Neural progenitor cell (in vitro differentiated cells): ENCODE data around the gene ALDH1A3. TPM values are rescaled to one million over a fixed set of nuclear protein-coding genes. Genes with fewer than 3 reads are reported as not detected.
A peak's percentile ranks its signal among the peaks of the same experiment; 100 is the strongest.

Experiments
- DNase-seq: peaks from one replicate; pipeline ENCODE4 v3.0.0-alpha.2; 2016; ENCODE audit warnings: low spot score
- H2AFZ ChIP-seq: fragments of 200-600 bp; sonication (generic); replicated peaks from 2 replicates; pipeline ENCODE4 v1.6.1; 2016; ENCODE audit warnings: antibody characterized with exemption
- H3F3A ChIP-seq: fragments of 200-600 bp; sonication (generic); 2 replicates; pipeline ENCODE4 v1.6.1; 2016; ENCODE audit warnings: antibody characterized with exemption, low read depth
- H3K27ac ChIP-seq: fragments of 200-600 bp; sonication (generic); 2 replicates; pipeline ENCODE4 v1.5.1; 2016; ENCODE audit warnings: mild to moderate bottlenecking
- H3K27me3 ChIP-seq: fragments of 200-600 bp; sonication (generic); 2 replicates; pipeline ENCODE4 v1.6.1; 2016; ENCODE audit warnings: mild to moderate bottlenecking, moderate library complexity
- H3K36me3 ChIP-seq: fragments of 200-600 bp; sonication (generic); 2 replicates; pipeline ENCODE4 v1.5.1; 2016
- H3K4me1 ChIP-seq: fragments of 200-600 bp; sonication (generic); 2 replicates; pipeline ENCODE4 v1.6.1; 2016; ENCODE audit warnings: mixed run types
- H3K4me2 ChIP-seq: fragments of 200-600 bp; sonication (generic); 2 replicates; pipeline ENCODE4 v1.6.1; 2016
- H3K4me3 ChIP-seq: fragments of 200-600 bp; sonication (generic); 2 replicates; pipeline ENCODE4 v1.5.1; 2016
- H3K79me2 ChIP-seq: fragments of 200-600 bp; sonication (generic); 2 replicates; pipeline ENCODE4 v1.6.1; 2016; ENCODE audit warnings: low read depth
- H3K9ac ChIP-seq: fragments of 200-600 bp; sonication (generic); 2 replicates; pipeline ENCODE4 v1.6.1; 2016
- H3K9me3 ChIP-seq: fragments of 200-600 bp; sonication (generic); 2 replicates; pipeline ENCODE4 v1.5.1; 2016; ENCODE audit warnings: low read depth
- H4K20me1 ChIP-seq: fragments of 200-600 bp; sonication (generic); 2 replicates; pipeline ENCODE4 v1.6.1; 2016; ENCODE audit warnings: low read depth
- H3K27ac Mint-ChIP-seq: 3 replicates; pipeline ENCODE4 v1.8.0; 2021; ENCODE audit warnings: mixed read lengths
- H3K27me3 Mint-ChIP-seq: 2 replicates; pipeline ENCODE4 v1.8.0; 2022; ENCODE audit warnings: low read depth, mild to moderate bottlenecking, inconsistent platforms, moderate library complexity, mixed read lengths; ENCODE audit not compliant: insufficient read depth
- H3K36me3 Mint-ChIP-seq: 3 replicates; pipeline ENCODE4 v1.8.0; 2021; ENCODE audit warnings: mixed read lengths
- H3K4me1 Mint-ChIP-seq: 3 replicates; pipeline ENCODE4 v1.8.0; 2021; ENCODE audit warnings: mixed read lengths
- H3K4me3 Mint-ChIP-seq: 3 replicates; pipeline ENCODE4 v1.8.0; 2021; ENCODE audit warnings: mild to moderate bottlenecking, moderate library complexity, mixed read lengths
- H3K9me3 Mint-ChIP-seq: 3 replicates; pipeline ENCODE4 v1.8.0; 2020; ENCODE audit warnings: mixed read lengths
- CTCF ChIP-seq: fragments of 200-600 bp; sonication (generic); IDR thresholded peaks from 2 replicates; pipeline ENCODE4 v1.5.1; 2017; ENCODE audit warnings: antibody characterized with exemption, mild to moderate bottlenecking
- EZH2 ChIP-seq: fragments of 200-600 bp; sonication (generic); IDR thresholded peaks from 2 replicates; pipeline ENCODE4 v1.6.1; 2017; ENCODE audit warnings: antibody characterized with exemption, mild to moderate bottlenecking, moderate library complexity
- EZH2phosphoT487 ChIP-seq: fragments of 200-600 bp; sonication (generic); IDR thresholded peaks from 2 replicates; pipeline ENCODE4 v1.6.1; 2017; ENCODE audit warnings: antibody characterized with exemption
- total RNA-seq: library from RNA; depleted of rRNA; stranded (reverse); fragments of >200 nt; gene quantifications from 2 replicates; pipeline ENCODE4 v1.2.3, GENCODE V29; 2015; ENCODE audit warnings: low replicate concordance

Gene ALDH1A3
- total RNA-seq, 1 donor from 2014 or later: 0.80 TPM

- Histone ChIP-seq H3K4me1 (peaks cover 13% of the 10 kb centered on the region), H4K20me1 (no peaks in the 10 kb centered on the region), H2AFZ (peak overlapping the region; percentile 97), H3K4me2 (peak overlapping the region; percentile 54), H3K9ac (no peak overlapping the region), H3K27me3 (no peaks in the 10 kb centered on the region), H3K27ac (no peak overlapping the region), H3K36me3 (no peaks in the 10 kb centered on the region), H3K9me3 (no peaks in the 10 kb centered on the region), H3F3A (peaks cover 10% of the 10 kb centered on the region), H3K4me3 (no peak overlapping the region), H3K79me2 (no peaks in the 10 kb centered on the region)
- no peaks in the 10 kb centered on the region for H3K9me3 Mint-ChIP-seq
- H3K27ac Mint-ChIP-seq: peak overlapping the region; percentile 91
- H3K4me3 Mint-ChIP-seq: no peak overlapping the region
- H3K27me3 Mint-ChIP-seq: peaks cover 12% of the 10 kb centered on the region
- peak; percentile 79 for DNase-seq
- peaks cover 31% of the 10 kb centered on the region for H3K4me1 Mint-ChIP-seq
- TF ChIP-seq EZH2phosphoT487: no peak
- TF ChIP-seq CTCF: peak; percentile 35
- no peaks in the 10 kb centered on the region for H3K36me3 Mint-ChIP-seq
Observed at GRCh38 chr15:100891307-100892012, 11.8 kb downstream of the ALDH1A3 start.

- no peak overlapping the region for H3K27ac ChIP-seq
- H3K27me3 Mint-ChIP-seq: peaks cover 12% of the 10 kb centered on the region
- H2AFZ ChIP-seq: peak overlapping the region; percentile 97
Observed at GRCh38 chr15:100892013-100892355, 12.4 kb downstream of the ALDH1A3 start.

GRCh38 chr15:100893261-100893963, 13.8 kb downstream of the ALDH1A3 start:
- peaks cover 15% of the 10 kb centered on the region for H3K27me3 Mint-ChIP-seq
- TF ChIP-seq CTCF (no peak), EZH2phosphoT487 (no peak), EZH2 (no peak)
- no peak overlapping the region for H3K4me2 ChIP-seq
- no peak for DNase-seq
- no peaks in the 10 kb centered on the region for H4K20me1 ChIP-seq
- no peaks in the 10 kb centered on the region for H3K79me2 ChIP-seq
- H3F3A ChIP-seq: peaks cover 10% of the 10 kb centered on the region
- H3K9me3 ChIP-seq: no peaks in the 10 kb centered on the region
- no peak overlapping the region for H3K27ac ChIP-seq
- H3K36me3 ChIP-seq: no peaks in the 10 kb centered on the region
- H2AFZ ChIP-seq: no peak overlapping the region
- H3K27ac Mint-ChIP-seq: no peak overlapping the region
- H3K4me1 Mint-ChIP-seq: peaks cover 31% of the 10 kb centered on the region
- H3K36me3 Mint-ChIP-seq: no peaks in the 10 kb centered on the region
- no peak overlapping the region for H3K4me3 Mint-ChIP-seq
- no peaks in the 10 kb centered on the region for H3K9me3 Mint-ChIP-seq
- no peak overlapping the region for H3K9ac ChIP-seq
- no peak overlapping the region for H3K4me3 ChIP-seq
- no peaks in the 10 kb centered on the region for H3K27me3 ChIP-seq
- H3K4me1 ChIP-seq: peaks cover 13% of the 10 kb centered on the region

More at GRCh38 chr15:100892013-100892355, 12.4 kb downstream of the ALDH1A3 start:
- H3K9ac ChIP-seq: no peak overlapping the region
- no peaks in the 10 kb centered on the region for H3K36me3 ChIP-seq
- H3K27ac Mint-ChIP-seq: peak overlapping the region; percentile 91
- no peak for TF ChIP-seq EZH2
- no peak for TF ChIP-seq EZH2phosphoT487
- TF ChIP-seq CTCF: no peak
- H3K4me2 ChIP-seq: peak overlapping the region; percentile 54
- H3K36me3 Mint-ChIP-seq: no peaks in the 10 kb centered on the region
- peaks cover 10% of the 10 kb centered on the region for H3F3A ChIP-seq
- H3K4me1 Mint-ChIP-seq: peaks cover 31% of the 10 kb centered on the region
- H3K4me3 Mint-ChIP-seq: no peak overlapping the region
- H3K9me3 Mint-ChIP-seq: no peaks in the 10 kb centered on the region
- DNase-seq: no peak
- peaks cover 13% of the 10 kb centered on the region for H3K4me1 ChIP-seq
- H3K9me3 ChIP-seq: no peaks in the 10 kb centered on the region
- no peaks in the 10 kb centered on the region for H3K79me2 ChIP-seq
- H4K20me1 ChIP-seq: no peaks in the 10 kb centered on the region
- H3K27me3 ChIP-seq: no peaks in the 10 kb centered on the region
- no peak overlapping the region for H3K4me3 ChIP-seq
